PFSK-1 (cell line): ENCODE measurements around the gene FBN2.

ENCODE experiments used
- FOXP2 ChIP-seq: optimal IDR thresholded peaks from 2 replicates; pipeline ENCODE3; 2011; ENCODE audit warnings: borderline replicate concordance, control low read depth, inconsistent platforms; ENCODE audit not compliant: insufficient read depth; ENCODE audit errors: extremely low read length, extremely low read depth
- POLR2AphosphoS5 ChIP-seq: IDR thresholded peaks from 2 replicates; pipeline ENCODE4 v1.6.1; 2012; ENCODE audit warnings: low read depth, mild to moderate bottlenecking, control low read depth, low read length, moderate library complexity
- SIN3A ChIP-seq: IDR thresholded peaks from 2 replicates; pipeline ENCODE4 v1.6.1; 2012; ENCODE audit warnings: mild to moderate bottlenecking, low read length, moderate library complexity, borderline replicate concordance; ENCODE audit not compliant: insufficient read depth
- TAF1 ChIP-seq: IDR thresholded peaks from 2 replicates; pipeline ENCODE4 v1.6.1; 2012; ENCODE audit warnings: low read length, control low read depth, borderline replicate concordance; ENCODE audit not compliant: insufficient read depth
- TF ChIP-seq, protein P1 (sequence below), 2 experiments: IDR thresholded peaks; 2 replicates each; pipeline versions ENCODE4 v1.6.1 to v1.8.0; 2011 to 2012; ENCODE audit warnings: low read depth in 2 of 2, low read length in 2 of 2, control low read depth in 1 of 2, inconsistent platforms in 1 of 2, mild to moderate bottlenecking in 1 of 2, moderate library complexity in 1 of 2; ENCODE audit not compliant: insufficient read depth in 1 of 2

FBN2 gene

DNA sequence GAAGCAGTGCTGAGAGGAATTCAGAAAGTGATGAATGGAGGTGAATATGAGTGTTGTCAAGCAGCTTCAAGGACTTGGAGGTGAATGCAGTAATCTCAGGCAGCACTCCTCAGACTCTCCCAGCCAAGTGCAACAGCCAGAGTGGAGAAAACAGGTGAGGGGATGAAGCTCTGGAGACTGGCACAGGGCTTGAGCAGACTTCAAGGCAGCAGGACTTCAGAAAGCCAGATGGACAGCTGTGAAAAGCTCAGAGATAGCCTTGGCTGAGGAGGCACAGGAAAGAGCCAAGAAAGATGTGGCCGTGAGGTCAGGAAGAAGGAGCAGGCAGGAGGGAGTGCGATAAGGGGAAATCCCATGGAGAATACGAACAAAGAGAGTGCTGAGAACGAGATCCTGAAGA, 194.9 kb downstream of the FBN2 start:
- TF ChIP-seq, protein P1, sequence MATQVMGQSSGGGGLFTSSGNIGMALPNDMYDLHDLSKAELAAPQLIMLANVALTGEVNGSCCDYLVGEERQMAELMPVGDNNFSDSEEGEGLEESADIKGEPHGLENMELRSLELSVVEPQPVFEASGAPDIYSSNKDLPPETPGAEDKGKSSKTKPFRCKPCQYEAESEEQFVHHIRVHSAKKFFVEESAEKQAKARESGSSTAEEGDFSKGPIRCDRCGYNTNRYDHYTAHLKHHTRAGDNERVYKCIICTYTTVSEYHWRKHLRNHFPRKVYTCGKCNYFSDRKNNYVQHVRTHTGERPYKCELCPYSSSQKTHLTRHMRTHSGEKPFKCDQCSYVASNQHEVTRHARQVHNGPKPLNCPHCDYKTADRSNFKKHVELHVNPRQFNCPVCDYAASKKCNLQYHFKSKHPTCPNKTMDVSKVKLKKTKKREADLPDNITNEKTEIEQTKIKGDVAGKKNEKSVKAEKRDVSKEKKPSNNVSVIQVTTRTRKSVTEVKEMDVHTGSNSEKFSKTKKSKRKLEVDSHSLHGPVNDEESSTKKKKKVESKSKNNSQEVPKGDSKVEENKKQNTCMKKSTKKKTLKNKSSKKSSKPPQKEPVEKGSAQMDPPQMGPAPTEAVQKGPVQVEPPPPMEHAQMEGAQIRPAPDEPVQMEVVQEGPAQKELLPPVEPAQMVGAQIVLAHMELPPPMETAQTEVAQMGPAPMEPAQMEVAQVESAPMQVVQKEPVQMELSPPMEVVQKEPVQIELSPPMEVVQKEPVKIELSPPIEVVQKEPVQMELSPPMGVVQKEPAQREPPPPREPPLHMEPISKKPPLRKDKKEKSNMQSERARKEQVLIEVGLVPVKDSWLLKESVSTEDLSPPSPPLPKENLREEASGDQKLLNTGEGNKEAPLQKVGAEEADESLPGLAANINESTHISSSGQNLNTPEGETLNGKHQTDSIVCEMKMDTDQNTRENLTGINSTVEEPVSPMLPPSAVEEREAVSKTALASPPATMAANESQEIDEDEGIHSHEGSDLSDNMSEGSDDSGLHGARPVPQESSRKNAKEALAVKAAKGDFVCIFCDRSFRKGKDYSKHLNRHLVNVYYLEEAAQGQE (IDR thresholded peaks at IDR 0.05; ENCODE audit: insufficient read depth in 1 of 2, low read depth in 2 of 2, low read length in 2 of 2): no peak
- no peak for TF ChIP-seq POLR2AphosphoS5
- no peak for TF ChIP-seq TAF1
- TF ChIP-seq SIN3A: no peak
- no peak for TF ChIP-seq FOXP2

DNA sequence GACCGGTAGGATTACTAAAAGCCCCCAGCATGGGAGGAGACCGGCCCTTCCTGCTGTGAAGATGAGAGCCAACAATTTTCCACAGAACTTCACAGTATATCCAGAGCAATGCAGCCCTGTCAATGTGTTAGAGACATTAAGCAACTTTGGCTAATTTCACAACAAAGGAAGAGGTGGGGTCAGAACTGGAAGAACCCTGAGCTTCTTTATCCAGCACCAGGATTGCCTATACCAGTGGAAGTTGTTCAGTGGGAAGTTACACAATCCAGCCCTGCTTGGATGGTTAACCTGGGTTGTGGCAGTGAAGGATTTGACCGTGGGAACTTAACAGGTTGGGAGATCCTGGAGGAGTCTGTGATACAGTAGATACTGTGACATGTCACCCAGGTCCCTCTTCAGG, 197.0 kb downstream of the FBN2 start:
- no peak for TF ChIP-seq SIN3A
- TF ChIP-seq TAF1: no peak
- TF ChIP-seq FOXP2: no peak
- TF ChIP-seq POLR2AphosphoS5: no peak

DNA sequence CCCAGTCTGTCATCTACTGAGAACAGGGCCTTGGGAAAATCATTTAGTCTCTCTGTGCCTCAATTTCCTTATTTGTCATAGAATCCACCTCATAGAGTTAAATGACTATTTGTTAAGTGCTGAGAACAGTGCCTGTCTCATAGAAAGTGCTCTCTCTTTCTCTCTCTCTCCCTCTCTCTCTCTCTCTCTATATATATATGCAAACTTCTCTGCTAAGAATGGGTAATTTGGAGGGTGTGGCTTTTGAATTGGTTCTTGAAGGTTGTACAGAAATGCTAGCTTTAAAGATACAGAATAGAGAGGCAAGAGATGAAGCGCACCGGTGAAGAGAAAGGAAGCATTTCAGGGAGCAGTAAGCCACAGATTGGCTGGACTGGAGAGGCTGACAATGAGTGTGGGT, 197.4 kb downstream of the FBN2 start:
- TF ChIP-seq, protein P1 (IDR thresholded peaks at IDR 0.05; ENCODE audit: insufficient read depth in 1 of 2, low read depth in 2 of 2, low read length in 2 of 2): no peak
- no peak for TF ChIP-seq POLR2AphosphoS5
- TF ChIP-seq SIN3A: no peak
- TF ChIP-seq FOXP2: no peak
- no peak for TF ChIP-seq TAF1

DNA sequence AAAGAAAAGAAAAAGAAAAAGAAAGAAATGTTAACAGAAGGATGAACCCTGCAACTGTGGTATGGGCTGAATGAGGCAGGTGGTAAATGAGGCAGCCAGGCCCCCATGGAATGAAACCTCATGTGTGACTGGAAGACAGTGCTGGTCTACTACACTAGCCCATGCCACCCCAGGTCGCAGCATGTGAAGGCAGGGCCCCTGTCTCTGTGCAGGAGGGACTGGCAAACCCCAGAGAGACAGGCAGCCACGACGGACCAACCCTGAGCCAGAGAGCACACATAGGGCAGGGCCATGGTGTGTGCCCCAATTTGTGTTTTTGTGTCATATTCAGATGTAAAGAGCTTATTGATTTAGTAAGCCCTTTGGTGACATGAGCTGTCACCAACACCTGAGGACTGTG, 198.5 kb downstream of the FBN2 start:
- no peak for TF ChIP-seq TAF1
- TF ChIP-seq, protein P1 (IDR thresholded peaks at IDR 0.05; ENCODE audit: insufficient read depth in 1 of 2, low read depth in 2 of 2, low read length in 2 of 2): no peak
- no peak for TF ChIP-seq POLR2AphosphoS5
- no peak for TF ChIP-seq FOXP2
- no peak for TF ChIP-seq SIN3A

DNA sequence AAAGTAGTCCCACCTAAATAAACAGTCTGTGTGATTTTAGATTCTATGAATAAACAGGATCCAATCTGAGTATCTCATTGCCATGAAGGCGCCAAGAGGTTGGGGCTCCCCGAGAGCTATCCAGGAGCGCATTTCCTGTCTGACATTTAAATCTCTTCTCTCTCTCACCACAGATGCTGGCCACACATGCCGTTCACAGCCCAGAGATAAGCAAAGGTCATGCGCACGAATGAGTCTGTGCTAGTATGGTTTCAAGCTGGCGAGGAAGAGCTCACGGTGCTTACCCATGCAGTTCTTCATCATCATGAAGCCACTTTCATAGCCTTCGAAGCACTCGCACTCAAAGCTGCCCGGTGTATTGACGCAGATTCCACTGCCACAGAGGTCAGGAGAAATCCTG, 199.4 kb downstream of the FBN2 start:
- TF ChIP-seq SIN3A (no peak), POLR2AphosphoS5 (no peak), TAF1 (no peak), FOXP2 (no peak)
- TF ChIP-seq, protein P1 (IDR thresholded peaks at IDR 0.05; ENCODE audit: insufficient read depth in 1 of 2, low read depth in 2 of 2, low read length in 2 of 2): no peak
